GM18526 (cell line): ENCODE data around the gene STON1.

ENCODE experiments used
- POLR2A ChIP-seq: IDR thresholded peaks from 3 replicates; pipeline ENCODE4 v1.6.1; 2011; ENCODE audit not compliant: insufficient read length; ENCODE audit errors: extremely low read depth

STON1 gene, protein sequence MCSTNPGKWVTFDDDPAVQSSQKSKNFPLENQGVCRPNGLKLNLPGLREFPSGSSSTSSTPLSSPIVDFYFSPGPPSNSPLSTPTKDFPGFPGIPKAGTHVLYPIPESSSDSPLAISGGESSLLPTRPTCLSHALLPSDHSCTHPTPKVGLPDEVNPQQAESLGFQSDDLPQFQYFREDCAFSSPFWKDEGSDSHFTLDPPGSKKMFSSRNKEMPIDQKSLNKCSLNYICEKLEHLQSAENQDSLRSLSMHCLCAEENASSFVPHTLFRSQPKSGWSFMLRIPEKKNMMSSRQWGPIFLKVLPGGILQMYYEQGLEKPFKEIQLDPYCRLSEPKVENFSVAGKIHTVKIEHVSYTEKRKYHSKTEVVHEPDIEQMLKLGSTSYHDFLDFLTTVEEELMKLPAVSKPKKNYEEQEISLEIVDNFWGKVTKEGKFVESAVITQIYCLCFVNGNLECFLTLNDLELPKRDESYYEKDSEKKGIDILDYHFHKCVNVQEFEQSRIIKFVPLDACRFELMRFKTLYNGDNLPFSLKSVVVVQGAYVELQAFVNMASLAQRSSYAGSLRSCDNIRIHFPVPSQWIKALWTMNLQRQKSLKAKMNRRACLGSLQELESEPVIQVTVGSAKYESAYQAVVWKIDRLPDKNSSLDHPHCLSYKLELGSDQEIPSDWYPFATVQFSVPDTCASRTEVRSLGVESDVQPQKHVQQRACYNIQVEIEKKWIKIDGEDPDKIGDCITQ

DNA sequence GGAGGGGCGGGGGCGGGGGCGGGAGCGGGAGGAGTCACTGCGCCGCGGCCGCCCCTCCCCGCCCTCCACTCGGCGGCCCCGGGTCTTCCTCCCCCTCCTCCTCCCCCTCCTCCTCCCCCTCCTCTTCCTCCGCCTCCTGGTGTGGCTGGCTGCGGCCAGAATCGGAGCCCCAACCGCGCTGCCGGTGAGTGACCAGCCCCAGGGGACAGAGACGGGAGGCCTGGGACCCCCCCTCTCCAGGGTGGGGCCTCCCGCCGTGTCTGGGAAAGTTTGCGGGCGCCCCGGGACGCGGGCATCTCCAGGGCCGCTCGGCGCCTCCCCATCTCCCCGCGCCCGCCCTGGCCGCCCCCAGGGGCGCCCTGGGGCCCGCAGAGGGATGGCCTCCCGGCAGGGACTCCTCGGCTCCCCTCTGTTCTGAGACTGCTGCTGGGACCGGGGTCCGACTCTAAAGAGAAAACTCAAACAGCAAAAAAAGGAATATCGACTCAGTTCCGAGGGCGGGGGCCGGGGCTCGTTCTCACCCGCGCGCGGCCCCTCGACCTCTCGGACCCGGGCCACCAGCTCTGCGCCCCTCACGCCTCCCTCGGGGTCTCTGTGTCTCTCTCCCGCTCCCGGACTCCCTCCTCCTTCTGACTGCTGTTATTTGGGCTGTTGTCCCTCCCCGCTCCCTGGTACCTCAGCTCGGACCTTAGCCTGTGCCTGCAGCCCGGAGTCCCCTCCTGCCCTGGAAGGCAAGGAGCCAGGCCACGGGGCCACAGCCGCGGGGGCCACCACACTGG, at the start of gene STON1:
Gene STON1 (plus strand): TSS at position 122 of the 779 bp plus-strand sequence. CDS start 50,480 bp downstream, outside the sequence.
- no peak for TF ChIP-seq POLR2A

DNA sequence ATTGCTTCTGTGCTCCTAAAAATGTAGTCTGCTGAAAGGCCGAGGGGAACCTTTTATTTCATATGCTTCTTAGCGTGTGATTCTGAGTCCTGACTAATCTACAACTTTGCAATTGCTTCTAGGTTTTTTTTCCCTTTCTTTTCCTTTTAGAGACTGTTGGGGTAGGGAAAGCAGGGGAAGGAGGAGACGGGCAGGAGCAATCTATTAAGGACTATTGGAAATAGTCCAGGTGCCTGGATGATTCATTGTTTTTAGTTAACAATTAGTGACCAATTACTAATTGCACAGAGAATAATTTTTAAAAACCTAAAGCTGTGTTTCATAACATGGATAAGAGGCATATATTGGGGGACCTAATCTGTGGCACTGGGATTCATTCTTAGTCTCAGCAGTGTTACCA, 49.4 kb upstream of the STON1 start:
- TF ChIP-seq POLR2A, result no peak

DNA sequence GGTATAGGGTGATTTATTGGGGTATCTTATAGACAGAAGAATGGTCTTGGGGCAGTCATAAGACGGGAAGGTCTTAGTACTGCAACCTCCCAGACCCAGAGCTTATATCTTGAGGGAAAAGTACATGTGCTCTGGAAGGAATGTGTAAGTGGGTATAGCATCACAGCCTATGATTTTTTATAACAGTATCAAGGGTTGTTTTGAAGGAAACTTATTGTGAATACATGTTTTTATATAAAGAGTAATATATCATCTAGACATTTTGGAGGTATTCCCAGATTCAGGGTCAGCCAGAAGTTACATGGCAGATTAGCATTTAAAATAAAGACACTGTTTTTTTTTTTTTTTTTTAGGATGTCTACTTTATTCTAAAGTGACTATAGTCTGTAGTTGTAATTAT, 47.6 kb upstream of the STON1 start:
- no peak for TF ChIP-seq POLR2A

DNA sequence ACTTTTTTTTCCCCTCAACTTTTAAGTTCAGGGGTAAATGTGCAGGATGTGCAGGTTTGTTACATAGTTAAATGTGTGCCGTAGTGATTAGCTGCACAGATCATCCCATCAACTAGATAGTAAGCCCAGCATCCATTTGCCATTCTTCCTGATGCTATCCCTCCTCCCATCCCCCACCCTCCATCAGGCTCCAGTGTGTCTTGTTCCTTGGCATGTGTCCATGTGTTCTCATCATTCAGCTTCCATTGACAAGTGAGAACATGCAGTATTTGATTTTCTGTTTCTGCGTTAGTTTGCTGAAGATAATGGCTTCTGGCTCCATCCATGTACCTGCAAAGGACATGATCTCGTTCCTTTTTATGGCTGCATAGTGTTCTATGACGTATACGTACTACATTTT, 47.2 kb upstream of the STON1 start:
- no peak for TF ChIP-seq POLR2A

DNA sequence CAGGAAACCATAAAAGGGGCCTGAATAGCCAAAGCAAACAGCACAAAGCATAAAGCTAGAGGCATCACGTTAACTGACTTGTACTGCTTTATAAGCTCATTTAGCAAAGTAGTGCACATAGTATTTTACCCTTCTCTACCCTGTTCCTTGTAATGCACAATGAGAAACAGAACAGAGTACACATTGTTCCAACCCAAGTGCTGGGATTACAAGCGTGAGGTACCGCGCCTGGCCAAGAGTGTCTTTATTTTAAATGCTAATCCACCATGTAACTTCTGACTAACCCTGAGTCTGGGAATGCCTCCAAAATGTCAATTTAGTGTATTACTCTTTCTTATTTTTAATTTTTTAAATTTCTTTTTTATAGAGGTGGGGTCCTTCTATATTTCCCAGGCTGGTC, 46.4 kb upstream of the STON1 start:
- TF ChIP-seq POLR2A, result no peak

DNA sequence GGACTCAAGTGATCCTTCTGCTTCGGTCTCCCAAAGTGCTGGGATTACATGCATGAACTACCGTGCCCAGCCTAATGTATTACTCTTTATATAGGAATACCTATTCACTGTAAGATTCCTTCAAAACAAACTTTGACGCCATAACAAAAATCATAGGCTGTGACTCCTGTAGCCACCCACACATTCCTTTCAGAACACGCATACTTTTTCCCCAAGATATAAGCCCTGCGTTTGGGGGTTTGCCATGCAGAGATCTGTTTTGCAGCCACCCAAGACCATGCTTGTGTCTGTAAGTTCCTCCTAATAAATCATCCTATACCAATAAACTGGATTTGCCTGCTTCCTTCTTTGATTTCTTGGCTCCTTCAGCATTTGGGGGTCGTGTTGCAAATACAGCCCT, 46.0 kb upstream of the STON1 start:
- no peak for TF ChIP-seq POLR2A

DNA sequence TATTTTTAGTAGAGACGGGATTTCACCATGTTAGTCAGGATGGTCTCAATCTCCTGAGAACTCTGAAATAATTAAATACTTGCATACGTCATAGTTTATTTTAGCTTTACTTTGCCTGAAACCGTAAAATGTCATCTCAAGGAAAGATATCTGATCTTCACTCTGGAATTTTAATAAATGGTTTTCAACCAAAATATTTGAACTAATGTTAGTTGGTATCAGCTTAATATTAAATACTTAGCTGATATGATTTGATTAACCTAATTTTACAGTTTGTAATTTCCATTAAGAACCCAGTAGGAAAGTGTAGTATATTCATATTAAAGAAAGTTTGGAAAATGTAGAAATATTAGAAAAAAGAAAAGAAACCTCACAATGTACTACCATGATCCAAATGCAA, 41.4 kb upstream of the STON1 start:
- no peak for TF ChIP-seq POLR2A

DNA sequence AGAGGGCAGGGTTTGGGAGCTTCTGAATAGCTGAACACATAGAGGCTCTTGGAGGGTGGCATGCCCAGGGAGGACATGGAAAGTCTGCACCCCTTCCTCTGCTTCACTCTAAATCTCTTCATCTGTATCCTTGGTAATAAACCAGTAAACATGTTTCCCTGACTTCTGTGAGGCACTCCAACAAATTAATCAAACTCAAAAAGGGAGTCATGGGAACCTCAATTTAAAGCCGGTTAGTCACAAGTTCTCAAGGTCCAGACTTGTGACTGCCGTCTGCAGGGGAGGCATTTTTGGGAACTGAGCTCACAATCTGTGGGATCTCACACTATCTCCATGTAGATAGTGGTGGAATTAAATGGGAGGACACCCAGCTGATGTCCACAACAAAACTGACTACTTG, 33.1 kb upstream of the STON1 start:
- TF ChIP-seq POLR2A, result no peak

DNA sequence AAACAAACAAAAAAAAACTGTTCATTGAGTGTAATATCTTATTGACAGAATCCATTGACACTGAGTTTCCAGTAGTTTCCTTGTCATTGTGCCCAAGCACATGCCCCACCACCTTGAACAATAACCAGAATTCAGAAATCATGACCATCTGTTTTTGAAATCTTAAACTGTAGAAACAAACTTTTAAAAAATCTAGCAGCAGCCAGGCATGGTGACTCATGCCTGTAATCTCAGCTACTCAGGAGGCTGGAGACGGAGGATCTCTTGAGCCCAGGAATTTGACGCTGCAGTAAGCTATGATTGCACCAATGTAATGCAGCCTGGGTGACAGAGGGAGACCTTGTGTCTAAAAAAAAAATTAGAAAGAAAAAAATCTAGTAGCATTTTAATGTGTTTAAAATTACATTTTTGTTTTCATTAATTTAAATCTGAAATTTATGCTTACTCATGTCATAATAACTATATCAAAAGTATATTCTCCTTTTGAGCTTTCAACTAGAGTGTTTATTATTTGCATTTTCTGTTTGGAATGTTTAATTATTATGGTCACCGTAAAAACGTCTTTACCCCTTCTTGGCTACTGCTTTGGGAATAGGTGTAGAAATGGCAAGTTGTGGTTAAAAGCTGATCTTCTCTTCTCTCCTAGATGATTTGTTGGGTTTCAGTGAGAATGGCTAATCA, 25.2 kb upstream of the STON1 start:
- TF ChIP-seq POLR2A, result no peak

DNA sequence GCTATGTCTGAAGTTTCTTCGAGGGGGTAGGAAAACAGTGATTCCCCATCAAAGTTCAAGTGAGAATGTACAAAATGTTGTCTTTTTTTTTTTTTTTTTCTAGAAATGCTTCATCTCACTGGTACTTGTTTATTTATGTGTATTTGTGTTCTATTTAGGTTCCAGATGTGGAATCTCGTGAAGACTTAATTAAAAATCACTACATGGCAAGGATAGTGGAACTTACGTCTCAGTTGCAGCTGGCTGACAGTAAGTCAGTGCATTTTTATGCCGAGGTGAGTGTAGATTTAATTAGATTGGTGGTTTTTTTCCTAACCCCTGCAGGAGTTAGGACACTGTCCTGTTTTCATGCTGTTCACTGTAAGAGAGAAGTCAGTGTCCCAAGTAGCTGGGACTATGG, 22.8 kb upstream of the STON1 start:
- TF ChIP-seq POLR2A, result no peak

DNA sequence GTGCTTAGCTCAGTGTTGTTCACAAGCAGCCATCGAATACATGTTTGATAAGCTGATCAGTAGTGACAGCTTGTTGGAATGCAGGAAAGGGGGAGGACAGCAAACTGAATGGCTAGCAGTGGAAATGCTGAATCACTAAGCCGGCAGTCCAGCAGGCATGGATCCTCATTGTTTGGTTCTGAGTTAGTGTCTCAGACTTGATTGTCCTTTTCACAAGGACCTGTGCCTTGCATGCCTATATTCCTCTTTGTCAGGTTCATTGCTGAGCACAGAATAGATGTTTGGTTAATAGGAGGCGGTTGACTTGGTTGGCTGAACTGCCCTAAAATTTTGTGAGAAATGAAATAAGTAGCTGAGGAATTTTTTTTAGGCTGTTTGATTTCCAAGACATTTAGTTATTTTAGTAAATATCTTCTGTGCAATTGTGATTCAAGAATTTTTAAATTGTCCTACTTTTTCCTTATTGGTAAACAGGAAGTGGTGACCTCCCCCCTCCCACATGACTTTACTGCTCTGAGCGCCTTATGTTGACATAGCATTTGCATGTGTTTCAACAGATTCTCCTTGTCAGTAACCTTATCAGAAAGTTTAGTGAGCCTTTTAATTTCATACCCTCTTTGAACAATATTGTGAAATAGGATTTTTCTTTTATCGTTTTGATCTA, 21.4 kb upstream of the STON1 start:
- no peak for TF ChIP-seq POLR2A

DNA sequence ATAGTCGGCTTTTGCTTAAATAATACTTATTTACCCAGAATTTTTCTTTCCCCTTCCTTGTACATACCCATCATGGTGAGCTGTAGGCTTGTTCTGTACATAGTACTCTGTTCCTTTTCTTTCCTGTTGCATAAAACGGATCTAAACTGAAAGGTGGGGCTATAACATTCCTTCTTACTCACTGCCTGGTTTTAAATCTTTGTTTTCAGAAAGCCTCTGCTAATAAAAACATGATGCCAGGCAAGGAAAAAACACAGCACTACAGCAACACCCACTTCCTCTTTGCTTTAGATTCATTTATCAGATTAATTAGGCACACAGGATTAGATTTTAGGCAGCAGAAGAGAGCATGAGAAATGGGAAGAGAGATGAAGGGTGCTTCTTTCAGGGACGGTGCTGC, 19.6 kb upstream of the STON1 start:
- no peak for TF ChIP-seq POLR2A

DNA sequence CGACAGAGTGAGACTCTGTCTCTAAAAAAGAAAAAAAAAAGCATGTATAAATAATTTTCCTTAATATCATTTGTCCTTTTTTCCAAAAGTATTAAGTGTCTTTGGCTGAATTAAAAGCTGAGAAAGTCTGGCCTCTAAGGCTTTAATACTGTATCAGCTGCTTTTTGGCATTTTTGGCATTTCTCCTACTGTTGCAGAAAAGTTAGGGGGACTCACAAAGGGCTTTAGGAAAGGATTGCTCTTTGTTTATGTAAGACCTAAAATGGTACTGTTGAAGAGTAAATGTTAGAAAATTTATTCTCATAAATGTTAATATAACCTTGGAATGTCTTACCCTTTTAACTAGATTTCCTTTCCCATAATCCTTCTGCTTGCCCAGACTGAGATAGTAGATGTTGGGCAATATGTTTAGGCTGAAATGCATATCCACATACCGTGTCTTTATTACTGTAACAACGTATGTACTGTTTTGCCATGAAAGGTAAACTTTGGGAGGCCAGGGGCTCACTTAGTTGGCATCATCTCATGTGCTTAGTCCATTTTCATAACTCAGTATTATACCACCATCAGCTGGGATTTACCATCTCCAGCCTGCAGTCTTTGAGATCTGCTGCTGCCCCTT, 18.0 kb upstream of the STON1 start:
- TF ChIP-seq POLR2A, result no peak

DNA sequence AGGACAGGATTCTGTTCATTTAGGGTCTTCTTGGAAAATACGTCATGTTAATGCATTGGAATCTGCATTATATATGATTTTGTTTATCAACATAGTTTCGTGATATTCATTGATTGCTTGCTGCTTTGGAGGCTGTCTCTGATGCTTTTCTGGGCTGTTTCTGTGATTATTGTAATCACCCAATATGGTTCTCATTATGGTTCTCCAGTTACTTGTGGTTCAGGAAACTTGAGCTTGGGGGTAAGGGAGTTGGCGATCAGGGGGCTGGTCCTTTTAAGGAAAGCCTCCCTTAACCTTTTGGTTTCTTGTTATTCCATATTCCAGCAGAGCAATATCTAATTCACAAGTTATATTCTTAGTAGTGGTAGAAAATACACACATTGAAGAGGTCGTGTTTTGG, 17.4 kb upstream of the STON1 start:
- no peak for TF ChIP-seq POLR2A
